ENCODE results near the gene OMP.

The OMP gene

DNA sequence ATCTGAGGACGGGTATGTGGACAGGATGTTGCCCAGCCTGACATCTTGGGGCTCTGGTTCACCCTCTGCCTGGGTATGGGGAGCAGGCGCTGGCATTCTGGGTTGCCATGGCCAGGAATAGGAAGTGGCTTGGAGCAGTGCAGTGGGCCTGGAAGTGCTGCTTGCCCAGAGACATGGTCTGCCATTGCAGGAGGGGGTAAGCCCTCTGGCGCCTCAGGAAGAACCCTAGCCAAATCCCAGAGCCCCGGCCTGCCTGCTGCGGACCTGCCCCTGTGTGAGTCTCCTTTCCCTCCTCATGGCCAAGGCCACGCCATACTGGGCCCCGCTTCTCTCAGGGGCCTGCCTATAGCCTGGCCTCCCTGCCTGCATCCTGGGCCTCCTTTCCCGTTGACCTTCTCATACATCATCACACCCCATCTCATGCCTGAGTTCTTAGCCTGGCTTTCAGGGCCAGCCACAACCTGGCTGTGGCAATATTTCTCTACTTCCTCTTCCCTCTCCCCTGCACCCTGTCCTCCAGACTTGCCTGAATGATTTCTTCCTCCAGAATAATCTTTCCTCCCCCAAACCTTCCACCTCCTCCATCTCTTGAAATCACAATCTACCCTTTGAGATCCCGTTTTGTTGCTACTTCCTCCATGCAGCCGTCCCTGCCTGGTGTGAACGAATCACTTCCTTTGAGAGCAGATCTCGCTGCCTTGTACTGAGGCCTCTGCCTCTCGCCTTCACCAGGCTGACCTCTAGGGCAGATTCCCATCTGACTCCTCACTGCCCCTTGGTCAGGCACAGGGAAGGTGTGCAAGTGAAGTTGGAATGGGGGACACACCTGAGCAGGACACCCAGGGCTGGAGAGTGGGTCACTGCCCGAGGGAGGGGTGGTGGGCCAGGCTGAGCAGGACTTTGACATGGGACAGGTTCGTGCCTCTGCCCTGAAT is 30.7 kb upstream of the OMP start:
- no peak overlapping the region for H3K27ac ChIP-seq
- H3K27me3 ChIP-seq (ENCODE audit: control insufficient read depth, insufficient read depth, low read length), result no peaks in the 10 kb centered on the region
- TF ChIP-seq, protein P1, sequence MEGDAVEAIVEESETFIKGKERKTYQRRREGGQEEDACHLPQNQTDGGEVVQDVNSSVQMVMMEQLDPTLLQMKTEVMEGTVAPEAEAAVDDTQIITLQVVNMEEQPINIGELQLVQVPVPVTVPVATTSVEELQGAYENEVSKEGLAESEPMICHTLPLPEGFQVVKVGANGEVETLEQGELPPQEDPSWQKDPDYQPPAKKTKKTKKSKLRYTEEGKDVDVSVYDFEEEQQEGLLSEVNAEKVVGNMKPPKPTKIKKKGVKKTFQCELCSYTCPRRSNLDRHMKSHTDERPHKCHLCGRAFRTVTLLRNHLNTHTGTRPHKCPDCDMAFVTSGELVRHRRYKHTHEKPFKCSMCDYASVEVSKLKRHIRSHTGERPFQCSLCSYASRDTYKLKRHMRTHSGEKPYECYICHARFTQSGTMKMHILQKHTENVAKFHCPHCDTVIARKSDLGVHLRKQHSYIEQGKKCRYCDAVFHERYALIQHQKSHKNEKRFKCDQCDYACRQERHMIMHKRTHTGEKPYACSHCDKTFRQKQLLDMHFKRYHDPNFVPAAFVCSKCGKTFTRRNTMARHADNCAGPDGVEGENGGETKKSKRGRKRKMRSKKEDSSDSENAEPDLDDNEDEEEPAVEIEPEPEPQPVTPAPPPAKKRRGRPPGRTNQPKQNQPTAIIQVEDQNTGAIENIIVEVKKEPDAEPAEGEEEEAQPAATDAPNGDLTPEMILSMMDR (IDR thresholded peaks at IDR 0.05), result no peak
- H3K9me3 ChIP-seq (ENCODE audit: control insufficient read depth, low read length), result no peaks in the 10 kb centered on the region
- H2AFZ ChIP-seq, result no peak overlapping the region
- no peaks in the 10 kb centered on the region for H3K4me1 ChIP-seq
- no peak overlapping the region for H3K4me2 ChIP-seq (ENCODE audit: low read length)
- H3K9ac ChIP-seq, result no peak overlapping the region
- no peaks in the 10 kb centered on the region for H3K36me3 ChIP-seq (ENCODE audit: control insufficient read depth, insufficient read depth, low read length)
- H3K4me3 ChIP-seq (ENCODE audit: low read depth, low read length), result no peak overlapping the region
- H3K79me2 ChIP-seq, result no peaks in the 10 kb centered on the region

DNA sequence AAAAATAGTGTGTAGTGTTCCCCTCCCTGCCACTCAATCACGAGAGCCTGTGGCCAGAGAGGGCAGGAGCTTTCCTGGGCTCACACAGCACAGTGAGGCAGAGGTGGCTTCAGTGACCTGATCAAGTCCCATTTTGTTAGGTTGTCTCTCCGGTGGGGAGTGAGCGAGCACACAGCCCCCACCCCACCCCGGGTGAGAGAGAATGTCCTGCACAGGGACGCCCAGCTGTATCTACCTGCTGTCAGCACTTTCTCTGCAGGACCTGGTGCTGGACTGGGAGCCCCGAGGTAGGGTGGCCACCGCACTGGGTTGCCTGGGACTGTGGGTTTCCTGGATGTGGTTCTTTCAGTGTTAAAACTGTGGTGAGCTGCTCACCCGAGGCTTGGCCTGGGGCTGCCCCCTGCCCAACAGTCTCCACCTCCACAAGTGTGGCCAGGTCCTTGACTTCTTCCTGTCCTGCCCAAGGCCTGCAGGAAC is 29.8 kb upstream of the OMP start:
- Histone ChIP-seq H3K9me3 (ENCODE audit: control insufficient read depth, low read length) (no peaks in the 10 kb centered on the region), H3K4me3 (ENCODE audit: low read depth, low read length) (no peak overlapping the region), H3K79me2 (no peaks in the 10 kb centered on the region), H3K36me3 (ENCODE audit: control insufficient read depth, insufficient read depth, low read length) (no peaks in the 10 kb centered on the region), H3K4me1 (no peaks in the 10 kb centered on the region), H3K4me2 (ENCODE audit: low read length) (no peak overlapping the region), H3K27me3 (ENCODE audit: control insufficient read depth, insufficient read depth, low read length) (no peaks in the 10 kb centered on the region), H3K9ac (no peak overlapping the region), H3K27ac (no peak overlapping the region), H2AFZ (no peak overlapping the region)
- TF ChIP-seq, protein P1 (IDR thresholded peaks at IDR 0.05), result no peak

DNA sequence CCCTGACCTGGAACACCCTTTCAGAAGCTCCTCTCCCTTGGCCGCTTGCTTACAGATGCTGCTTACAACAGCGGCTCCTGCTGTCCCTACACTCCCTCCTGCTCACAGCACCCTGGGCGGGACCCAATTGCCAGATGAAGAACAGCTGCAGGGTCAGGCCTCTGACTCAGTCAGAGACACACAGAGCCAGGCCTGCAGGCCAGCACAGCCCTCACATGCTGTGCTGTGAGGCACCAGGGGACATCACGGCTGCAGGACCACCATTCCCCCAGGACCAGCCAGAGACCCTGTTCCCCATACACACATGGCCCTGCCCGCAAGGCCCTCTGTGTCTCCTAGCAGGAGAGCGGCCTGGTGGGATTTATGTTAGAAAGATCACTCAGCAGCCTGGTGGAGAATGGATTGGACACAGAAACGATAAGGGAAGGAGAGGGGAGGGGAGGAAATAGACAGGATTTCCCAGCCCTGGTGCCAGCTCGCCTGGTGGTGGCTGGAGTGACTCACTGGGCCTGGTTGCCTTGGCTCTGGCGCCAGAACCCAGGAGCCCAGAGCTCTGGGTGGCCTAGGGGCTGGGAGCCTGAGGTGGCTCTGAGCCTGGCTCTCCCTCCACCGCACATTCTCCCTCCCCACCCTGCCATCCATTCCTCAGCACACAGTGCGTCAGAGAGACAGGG is 29.2 kb upstream of the OMP start:
- Histone ChIP-seq H2AFZ (no peak overlapping the region), H3K4me3 (ENCODE audit: low read depth, low read length) (no peak overlapping the region), H3K9ac (no peak overlapping the region), H3K27me3 (ENCODE audit: control insufficient read depth, insufficient read depth, low read length) (no peaks in the 10 kb centered on the region), H3K4me1 (no peaks in the 10 kb centered on the region), H3K4me2 (ENCODE audit: low read length) (no peak overlapping the region), H3K27ac (peak overlapping the region; percentile 29), H3K9me3 (ENCODE audit: control insufficient read depth, low read length) (no peaks in the 10 kb centered on the region), H3K79me2 (no peaks in the 10 kb centered on the region), H3K36me3 (ENCODE audit: control insufficient read depth, insufficient read depth, low read length) (no peaks in the 10 kb centered on the region)
- TF ChIP-seq, protein P1 (IDR thresholded peaks at IDR 0.05), result no peak

DNA sequence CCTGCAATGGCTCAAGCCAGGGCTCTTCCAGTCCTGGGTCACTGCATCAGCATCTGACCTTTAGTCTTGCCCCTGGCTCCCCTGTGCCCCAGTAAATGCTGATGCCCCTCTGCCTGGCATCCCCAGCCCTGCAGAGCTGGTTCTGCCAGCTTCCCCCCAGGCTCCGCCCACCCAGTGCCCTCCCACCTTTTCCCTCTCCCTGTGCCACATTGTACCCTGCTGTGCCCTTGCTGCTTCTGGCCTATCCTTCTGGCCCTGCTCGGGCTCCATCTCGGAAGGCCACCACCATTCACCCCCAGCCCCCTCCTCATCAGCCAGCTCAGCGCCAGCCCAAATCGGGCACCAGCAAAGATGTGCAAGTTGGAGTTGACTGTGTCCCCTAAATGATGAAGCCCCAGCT is 28.4 kb upstream of the OMP start:
- no peak overlapping the region for H3K27ac ChIP-seq
- H3K4me2 ChIP-seq (ENCODE audit: low read length), result no peak overlapping the region
- H3K79me2 ChIP-seq, result no peaks in the 10 kb centered on the region
- no peak overlapping the region for H3K4me3 ChIP-seq (ENCODE audit: low read depth, low read length)
- no peaks in the 10 kb centered on the region for H3K9me3 ChIP-seq (ENCODE audit: control insufficient read depth, low read length)
- TF ChIP-seq, protein P1 (IDR thresholded peaks at IDR 0.05), result no peak
- H3K27me3 ChIP-seq (ENCODE audit: control insufficient read depth, insufficient read depth, low read length), result no peaks in the 10 kb centered on the region
- no peaks in the 10 kb centered on the region for H3K4me1 ChIP-seq
- H3K9ac ChIP-seq, result no peak overlapping the region
- H3K36me3 ChIP-seq (ENCODE audit: control insufficient read depth, insufficient read depth, low read length), result no peaks in the 10 kb centered on the region
- no peak overlapping the region for H2AFZ ChIP-seq

Measured in parathyroid adenoma (tissue), 2 donors.